Fibroblast of skin of right biceps (primary cell): ENCODE results near the gene THAP11.
"Not testable (repeated sequence)": the region's sequence is repeated elsewhere in the genome, so short reads cannot be mapped to it uniquely, and the experiment has no call there.

ENCODE experiments used
- DNase-seq: peaks from one replicate; pipeline ENCODE4 v3.0.0-alpha.2; 2013

THAP11 gene

GRCh38 chr16:67837190-67837589 lies 4.9 kb upstream of the THAP11 start:
- DNase-seq, result not testable (repeated sequence)

GRCh38 chr16:67837811-67838210 lies 4.3 kb upstream of the THAP11 start:
- no peak for DNase-seq

DNA sequence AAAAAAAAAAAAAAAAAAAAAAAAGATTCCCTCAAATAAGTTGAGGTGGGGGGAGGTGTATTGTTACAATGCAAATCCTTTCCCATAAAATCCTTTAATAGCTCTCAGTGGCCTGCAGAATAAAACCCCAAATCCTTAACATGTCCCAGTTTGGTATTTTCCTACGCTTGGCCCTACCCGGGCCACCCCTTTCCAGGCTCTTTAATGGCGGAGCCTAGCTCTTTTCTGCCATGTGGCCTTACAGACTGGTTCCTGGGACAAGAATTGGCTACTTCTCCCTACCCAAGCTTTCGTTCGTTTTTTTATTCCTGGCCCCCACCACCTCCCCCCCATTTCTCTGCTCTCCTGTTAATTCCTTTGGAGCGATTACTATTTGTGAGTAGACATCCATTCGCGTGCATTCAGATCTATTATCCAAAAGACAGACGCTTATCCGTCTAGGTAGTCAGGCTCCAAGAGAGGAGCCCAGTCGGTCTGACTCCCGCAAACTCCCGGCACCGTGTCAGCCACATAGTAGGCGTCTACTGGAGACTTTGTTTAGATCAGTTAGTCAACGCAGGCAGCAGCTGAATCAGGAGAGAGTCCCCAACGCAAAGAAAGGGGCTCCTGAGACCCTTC lies 813 bp upstream of the THAP11 start:
- no peak for DNase-seq

DNA sequence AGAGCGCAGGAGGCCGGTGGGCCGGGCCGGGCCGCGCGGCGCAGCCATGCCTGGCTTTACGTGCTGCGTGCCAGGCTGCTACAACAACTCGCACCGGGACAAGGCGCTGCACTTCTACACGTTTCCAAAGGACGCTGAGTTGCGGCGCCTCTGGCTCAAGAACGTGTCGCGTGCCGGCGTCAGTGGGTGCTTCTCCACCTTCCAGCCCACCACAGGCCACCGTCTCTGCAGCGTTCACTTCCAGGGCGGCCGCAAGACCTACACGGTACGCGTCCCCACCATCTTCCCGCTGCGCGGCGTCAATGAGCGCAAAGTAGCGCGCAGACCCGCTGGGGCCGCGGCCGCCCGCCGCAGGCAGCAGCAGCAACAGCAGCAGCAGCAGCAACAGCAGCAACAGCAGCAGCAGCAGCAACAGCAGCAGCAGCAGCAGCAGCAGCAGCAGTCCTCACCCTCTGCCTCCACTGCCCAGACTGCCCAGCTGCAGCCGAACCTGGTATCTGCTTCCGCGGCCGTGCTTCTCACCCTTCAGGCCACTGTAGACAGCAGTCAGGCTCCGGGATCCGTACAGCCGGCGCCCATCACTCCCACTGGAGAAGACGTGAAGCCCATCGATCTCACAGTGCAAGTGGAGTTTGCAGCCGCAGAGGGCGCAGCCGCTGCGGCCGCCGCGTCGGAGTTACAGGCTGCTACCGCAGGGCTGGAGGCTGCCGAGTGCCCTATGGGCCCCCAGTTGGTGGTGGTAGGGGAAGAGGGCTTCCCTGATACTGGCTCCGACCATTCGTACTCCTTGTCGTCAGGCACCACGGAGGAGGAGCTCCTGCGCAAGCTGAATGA lies 606 bp downstream of the THAP11 start:
- peak; percentile 58 for DNase-seq

DNA sequence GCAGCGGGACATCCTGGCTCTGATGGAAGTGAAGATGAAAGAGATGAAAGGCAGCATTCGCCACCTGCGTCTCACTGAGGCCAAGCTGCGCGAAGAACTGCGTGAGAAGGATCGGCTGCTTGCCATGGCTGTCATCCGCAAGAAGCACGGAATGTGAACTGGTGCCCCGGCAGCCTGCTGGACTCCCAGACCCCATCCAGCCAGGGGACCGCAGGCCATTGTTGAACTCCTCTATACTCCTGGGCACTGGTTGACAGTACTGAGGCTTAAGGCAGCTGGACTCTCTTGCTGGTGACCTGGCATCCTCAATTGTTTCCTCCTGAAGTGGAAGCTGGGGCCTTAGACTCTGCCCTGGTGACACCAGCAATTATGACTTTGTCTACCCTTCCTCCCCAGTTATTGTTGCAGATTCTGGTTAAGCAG lies 1.2 kb downstream of the THAP11 start:
- DNase-seq, result no peak

DNA sequence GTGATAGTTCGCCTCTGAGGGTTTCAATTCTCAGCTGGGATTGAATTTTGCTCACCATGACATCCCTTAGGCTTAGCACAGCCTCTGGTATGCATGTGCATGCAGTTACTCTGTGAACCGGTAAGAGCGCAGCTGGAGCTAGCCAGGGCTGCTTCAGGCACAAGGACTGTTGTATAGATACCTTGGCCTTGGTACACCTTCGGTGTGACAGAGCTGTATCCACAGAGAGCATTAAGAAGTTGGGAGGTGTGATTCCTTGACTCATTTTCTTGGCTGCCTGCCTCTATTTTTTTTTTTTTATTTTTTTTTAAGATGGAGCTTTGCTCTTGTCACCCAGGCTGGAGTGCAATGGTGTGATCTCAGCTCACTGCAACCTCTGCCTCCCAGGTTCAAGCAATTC lies 2.4 kb downstream of the THAP11 start:
- peak; percentile 35 for DNase-seq

DNA sequence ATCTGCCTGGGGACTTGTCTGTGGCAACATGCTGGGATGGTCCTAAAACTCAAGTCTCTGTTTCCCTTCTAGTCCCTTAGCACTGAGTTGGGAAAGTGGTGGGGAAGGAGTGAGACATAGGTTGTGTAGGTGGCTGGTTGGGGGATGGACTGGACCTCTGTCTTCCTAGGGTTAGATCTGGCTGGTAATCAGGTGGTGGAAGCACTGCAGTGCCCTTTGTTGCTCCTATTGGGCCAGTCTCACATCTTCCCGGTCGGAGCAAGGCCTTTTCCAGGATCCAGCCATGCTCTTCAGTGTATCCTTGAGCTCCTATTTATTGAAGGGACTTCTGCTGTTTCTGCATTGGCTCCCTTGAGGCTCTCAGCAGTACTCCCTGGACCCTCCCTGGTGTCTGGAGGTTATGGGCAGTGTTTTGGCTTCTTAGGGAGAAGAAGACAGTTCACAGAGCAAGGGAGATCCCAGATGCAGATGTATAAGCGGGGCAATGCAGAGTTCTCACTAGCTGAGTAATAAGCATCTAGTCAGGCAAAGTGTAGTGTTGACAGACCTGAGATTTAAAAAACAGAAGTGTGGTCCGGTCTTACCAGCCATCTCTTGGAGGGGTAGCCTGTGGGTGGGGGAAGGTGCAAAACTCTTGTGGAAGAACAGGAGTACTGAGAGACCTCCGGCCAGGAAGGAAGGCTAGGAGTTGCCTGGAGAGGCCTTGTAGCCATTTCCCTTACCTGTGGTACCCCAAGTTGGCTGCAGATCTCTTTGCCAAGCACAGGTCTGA lies 3.4 kb downstream of the THAP11 start:
- DNase-seq, result no peak

- DNase-seq, result no peak
Measured at GRCh38 chr16:67846063-67846319, 3.9 kb downstream of the THAP11 start.

GRCh38 chr16:67846320-67847063 lies 4.4 kb downstream of the THAP11 start, which contains the start of gene NUTF2:
TSS of gene NUTF2 (plus strand) at chr16:67846933. CDS start at chr16:67865131, 18,198 bp downstream.
- DNase-seq, result peak; percentile 96

DNA sequence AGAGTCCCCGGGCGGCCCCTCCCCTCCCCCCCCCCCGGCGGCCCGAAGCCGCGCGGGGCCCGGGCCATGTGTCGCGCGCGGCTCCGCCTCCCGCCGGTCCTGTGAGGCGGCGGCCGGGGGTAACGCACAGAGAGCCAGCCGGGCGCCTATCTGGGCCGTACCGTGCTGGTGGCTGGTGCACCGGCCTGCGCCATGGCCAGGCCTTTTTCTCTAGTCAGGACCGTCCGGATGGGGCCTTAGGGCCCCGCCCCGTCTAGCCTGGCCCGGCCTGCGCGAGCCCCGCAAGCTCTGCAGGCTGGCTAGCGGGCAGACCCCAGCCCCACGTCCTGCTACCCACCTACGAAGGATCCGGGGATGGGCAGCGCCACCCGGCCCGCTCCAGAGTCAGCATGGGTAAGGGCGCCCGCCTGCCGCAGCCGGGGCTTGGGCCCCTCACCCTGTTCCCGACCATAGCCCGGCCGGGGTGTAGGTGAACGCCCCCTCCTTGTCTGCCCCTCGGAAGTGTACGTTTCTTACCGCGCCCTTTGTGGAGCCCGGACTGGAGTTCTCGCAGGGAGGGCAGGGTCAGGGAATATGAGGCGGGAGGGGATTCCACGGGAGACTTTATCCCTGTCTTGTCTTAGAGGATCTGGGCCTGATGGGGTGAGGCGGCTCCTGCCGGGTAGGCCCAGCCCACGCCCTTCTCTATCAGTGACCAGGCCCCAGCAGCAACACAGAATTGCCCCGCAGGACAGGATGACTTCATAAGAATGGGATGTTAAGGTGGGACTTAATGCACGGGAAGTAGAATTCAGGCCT lies 5.1 kb downstream of the THAP11 start, which contains the start of gene CENPT:
TSS of gene CENPT (minus strand) at position 630 of the 798 bp plus-strand sequence. CDS start 13,834 bp downstream, outside the sequence.
- DNase-seq, result peak; percentile 69

- no peak for DNase-seq
Measured at GRCh38 chr16:67848118-67848517, 6.0 kb downstream of the THAP11 start.

DNA sequence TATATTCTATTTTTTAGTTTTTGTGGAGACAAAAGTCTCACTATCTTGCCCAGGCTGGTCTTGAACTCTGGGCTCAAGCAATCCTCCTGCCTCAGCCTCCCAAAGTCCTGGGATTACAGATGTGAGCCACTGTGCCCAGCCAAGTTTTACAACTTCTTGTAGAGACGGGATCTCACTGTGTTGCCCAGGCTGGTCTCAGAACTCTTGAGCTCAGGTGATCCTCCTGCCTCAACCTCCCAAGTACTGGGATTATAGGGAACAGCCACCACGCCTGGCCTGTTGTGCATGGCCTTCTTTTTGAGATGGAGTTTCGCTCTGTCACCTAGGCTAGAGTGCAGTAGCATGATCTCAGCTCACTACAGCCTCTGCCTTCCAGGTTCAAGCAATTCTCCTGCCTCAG lies 11.6 kb downstream of the THAP11 start:
- no peak for DNase-seq

GRCh38 chr16:67855789-67856188 lies 13.7 kb downstream of the THAP11 start:
- no peak for DNase-seq

DNA sequence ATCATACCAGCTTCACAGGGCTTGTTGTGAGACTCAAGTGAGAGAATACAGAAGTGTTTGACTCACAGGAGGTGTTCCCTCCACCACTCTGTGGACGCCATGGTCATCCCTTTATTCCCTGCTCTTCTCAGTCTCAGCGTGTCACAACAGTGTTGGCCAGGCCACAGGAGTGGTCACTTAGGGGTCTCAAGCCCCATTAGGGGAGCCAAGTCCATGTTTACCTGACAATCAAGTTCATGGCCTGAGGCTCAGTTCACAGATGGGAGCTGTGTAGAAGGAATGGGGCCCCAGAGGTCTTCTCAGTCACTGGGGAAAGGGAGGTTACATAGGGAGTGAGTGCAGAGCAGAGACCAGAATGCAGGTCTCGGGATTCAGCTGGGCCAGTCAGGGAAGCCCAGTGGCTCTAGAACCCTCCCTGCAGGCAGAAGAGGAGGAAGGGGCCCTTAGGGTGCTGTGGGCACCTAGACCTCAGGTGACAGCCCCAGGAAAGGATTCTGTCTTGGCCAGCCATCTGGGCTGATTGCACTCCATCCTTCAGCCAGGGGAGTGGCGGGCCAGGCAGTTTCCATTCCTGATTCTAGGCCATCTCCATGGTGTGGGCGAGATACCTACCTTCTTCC lies 14.9 kb downstream of the THAP11 start:
- no peak for DNase-seq

GRCh38 chr16:67857547-67858233 lies 15.6 kb downstream of the THAP11 start:
- DNase-seq, result peak; percentile 85

DNA sequence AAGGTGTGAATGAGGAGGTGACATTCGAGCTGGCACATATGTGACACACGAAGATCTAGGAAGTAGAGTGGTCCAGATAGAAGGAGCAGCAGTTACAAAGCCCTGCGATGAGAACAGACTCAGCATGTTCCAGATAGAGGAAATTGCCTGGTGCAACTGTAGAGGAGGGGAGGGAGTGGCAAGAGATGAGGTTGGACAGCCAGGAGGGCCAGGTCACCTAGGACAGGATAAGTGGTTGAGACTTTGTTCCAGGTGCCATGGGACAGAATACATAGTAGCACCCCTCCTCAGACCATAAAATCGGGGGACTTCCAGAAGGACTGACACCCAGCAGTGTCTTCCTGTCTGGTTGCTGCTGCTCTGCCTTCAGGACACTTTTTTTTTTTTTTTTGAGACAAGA lies 16.4 kb downstream of the THAP11 start:
- no peak for DNase-seq

DNA sequence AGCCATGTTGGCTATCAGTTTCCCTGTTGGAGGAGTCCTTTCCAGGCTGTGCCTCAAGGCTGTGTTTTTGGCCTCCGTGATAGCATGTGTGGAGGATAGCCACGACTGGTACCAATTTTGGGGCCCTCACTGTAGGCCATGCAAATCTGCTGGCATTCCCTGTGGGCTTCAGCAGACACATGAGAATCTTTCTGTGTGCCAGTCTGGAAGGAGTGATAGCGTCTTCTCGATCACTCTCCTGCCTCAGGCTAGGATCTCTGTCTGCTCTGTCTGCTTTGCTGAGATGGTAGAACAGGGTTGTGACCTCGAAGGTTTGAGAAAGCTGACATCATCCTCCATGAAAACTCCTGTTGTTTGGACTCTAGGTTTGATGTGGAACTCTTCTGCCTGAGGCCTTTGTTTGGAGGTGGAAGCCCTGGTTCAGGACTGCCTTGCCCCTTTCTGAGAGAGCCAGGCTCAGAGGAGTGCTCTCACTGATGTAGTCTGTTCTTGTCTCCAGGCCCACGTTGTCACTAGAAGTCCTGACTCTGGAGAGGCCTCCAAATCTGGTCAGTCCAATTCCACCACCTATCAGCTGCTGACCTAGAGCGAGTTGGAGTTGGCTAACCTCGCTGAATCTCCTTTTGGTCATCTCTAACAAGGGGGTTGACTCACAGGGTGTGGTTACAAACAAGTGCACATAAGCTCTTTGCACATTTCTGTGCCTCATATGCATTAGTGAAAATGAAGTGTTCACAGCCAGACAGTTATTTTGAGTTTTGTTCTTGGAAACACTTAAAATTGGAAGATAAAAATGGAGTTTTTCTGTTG lies 18.7 kb downstream of the THAP11 start:
- DNase-seq, result peak; percentile 7

GRCh38 chr16:67861877-67862276 lies 19.8 kb downstream of the THAP11 start:
- no peak for DNase-seq

DNA sequence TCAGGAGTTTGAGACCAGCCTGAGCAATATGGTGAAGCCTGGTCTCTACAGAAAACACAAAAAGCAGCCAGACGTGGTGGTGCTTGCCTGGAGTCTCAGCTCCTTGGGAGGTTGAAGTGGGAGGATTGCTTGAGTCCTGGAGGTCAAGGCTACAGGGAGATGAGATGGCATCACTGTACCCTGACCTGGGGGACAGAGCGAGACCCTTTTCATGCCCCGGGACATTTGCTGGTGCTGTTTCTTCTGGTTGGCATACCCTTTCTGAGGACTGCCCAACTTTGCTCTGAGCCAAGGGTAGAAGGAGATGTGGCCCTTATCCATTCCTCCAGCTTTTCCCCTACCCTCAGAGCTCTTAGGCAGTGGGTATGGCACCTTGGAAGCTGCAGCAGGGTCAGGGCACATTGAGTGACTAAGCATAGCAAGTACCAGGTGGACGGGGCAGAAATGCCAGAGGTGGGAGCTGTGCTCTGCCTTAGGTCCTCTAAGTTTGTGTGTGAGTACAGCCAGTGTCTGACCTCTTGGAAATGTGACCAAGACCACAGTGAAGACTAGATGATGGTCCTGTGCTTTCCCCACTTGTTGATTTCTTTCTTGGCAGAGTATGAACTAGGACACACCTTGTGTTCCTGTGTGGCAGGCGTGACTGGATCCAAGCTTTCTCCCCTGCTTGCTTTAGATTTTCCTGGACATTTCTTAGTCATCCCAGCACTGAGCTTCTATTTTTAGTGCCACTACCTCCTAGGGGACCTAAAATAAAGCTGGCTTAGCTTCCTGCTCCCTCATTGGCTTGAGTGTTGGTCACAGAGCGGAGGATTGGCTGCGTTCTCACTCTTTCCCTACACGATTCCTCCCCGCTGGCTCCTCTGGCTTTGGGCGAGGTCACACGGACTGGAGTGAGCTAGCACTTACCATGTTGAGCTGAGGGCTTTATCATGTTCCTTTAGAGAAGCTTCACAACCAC lies 20.8 kb downstream of the THAP11 start:
- DNase-seq, result peak; percentile 71
